Tongue (tissue), 2 donors: ENCODE measurements around the gene BARHL2. TPM values are rescaled to one million over a fixed set of nuclear protein-coding genes. Genes with fewer than 3 reads are reported as not detected.

Source experiments
- DNase-seq: peaks from one replicate; pipeline ENCODE4 v3.0.0-alpha.2; 2015
- total RNA-seq: library from RNA; depleted of rRNA; stranded (reverse); fragments of >200 nt; gene quantifications from one replicate; pipeline ENCODE4 v1.2.3, GENCODE V29; 2014

BARHL2 gene
- total RNA-seq, 1 donor from 2014 or later: not detected

GRCh38 chr1:90724926-90725656 is 8.0 kb upstream of the BARHL2 start:
- no peak for DNase-seq

DNA sequence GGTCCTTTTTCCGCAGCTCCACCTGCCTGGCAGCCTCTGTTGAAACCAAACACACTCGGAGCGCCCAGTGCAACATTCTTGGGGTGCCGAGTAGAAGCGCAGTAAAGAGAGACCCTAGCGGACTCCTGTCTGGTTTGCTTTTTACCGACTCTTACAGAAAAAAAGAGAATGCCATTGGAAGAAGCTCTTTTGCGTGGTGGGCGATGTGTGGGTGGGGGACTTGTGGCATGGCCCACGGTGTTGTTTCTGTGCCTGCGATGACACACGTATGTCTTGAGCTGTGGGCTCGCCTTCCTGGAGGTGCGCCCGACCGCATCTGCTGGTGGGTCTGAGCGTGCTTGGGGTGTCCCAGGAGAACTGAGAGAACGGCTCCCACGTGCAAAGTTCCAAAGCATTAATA is 7.3 kb upstream of the BARHL2 start:
- DNase-seq: no peak

GRCh38 chr1:90723590-90724108 is 6.5 kb upstream of the BARHL2 start:
- no peak for DNase-seq

- no peak for DNase-seq
These were observed 5.9 kb upstream of the BARHL2 start for GRCh38 chr1:90722874-90723589.

GRCh38 chr1:90721210-90722194 is 4.4 kb upstream of the BARHL2 start:
- DNase-seq: peak; percentile 76

DNA sequence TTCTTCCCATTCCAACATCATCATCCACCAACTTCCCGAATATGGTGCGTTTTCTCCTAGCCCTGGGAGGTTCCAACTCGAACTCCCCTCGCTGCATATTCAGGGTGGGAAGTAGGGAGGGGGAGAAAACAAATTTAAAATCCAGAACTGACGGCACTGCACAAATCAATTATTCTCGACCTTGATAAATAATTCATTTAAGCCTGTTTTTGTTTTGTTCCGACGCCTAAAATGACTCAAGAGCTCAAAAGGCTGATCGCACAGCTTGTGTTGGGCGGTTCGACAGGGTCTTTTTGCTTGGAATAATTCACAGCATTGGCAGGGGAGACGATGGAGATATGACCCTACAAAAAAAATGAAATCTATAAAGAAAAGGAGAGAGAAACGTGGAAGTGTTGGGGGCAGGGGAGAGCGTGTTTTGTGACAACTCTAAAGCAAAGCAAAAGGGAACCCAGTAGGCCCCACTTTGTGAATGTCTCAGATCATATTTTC is 3.1 kb upstream of the BARHL2 start:
- DNase-seq: no peak

DNA sequence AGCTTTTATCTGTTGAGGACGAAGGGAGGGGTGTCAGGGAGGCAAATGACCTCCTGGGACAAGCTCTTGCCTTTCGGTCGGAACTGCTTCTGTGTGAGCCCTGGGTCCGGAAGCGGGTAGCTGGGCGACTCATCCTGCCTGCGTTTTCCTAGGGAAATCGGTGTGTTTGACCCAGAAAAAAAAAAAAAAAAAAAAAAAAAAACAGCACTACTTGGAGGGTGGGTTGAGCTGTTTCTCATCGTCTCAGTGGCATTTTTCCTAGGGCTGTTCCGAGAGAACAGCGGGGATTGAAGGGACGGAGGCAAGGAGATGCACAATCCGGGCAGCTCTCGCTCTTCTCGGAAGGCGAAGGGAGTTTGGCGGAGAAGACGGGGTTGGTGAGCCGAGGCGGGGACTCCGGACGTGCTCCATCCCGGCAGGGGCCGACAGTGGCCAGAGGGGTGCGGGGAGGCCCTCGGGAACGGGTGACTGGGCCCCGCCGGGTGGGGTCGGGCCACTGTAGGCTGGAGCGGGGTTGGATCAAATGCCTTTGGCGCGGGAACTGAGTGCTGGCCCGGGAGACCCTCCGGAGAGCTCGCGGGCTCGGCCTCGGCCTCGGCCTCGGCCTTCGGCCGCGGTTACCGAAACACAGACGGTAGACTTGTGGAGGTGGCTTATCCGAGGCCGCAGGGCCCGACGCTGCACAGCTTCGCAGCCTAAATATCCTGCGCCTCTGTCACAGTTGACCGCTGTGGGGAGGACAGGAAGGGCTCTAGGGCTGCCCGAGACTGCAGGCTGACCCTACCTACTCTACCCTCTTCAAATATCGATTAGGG is 2.4 kb upstream of the BARHL2 start:
- DNase-seq: no peak

DNA sequence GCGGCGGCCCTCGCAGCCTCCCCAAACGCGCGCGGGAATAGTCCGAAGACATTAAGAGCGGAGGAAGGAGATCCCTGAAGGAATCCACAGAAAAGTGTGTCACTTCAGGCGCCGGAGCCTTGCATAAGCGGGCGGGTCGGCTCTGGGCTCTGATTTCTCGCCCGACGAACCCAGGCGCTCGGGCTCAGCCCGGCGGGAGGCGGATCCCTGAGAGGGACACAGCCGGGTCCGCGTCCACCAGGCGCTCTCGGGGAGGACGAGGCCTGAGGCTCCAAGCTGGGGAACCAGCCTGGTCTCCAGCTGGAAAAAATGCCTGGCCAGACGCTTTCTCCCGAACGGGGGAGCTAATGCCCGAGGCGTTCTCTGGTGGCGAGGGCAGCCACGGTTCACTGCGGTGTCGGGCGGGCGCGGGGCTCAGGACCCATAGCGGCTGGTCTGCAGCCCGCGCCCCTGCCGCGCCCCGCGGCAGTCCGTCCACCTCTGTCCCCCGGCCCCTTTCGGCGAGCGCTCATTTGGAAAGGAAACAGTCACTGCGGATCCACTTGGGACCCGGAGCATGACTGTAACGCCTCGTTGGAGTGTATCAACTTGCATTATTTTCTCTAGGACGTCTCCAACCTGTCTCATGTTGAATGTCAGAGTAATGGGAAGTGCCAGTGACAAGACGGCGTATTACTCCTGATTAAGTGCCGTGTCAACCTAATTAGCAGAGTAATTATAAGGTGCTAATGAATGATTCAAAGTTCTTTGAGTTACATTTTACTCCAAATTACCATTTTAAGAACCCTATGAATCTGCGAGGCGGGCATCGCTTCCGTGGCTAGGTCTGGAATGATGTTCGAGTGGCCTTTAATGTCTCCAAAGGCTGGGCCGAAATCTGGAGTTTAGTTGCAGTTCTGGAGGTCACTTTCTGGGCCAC is 1.6 kb upstream of the BARHL2 start:
- DNase-seq: no peak

GRCh38 chr1:90717665-90718410 is 736 bp upstream of the BARHL2 start:
- DNase-seq: peak; percentile 62

GRCh38 chr1:90717356-90717664 is 208 bp upstream of the BARHL2 start:
- DNase-seq: no peak

GRCh38 chr1:90716243-90716551 is 905 bp downstream of the BARHL2 start:
- DNase-seq: no peak

DNA sequence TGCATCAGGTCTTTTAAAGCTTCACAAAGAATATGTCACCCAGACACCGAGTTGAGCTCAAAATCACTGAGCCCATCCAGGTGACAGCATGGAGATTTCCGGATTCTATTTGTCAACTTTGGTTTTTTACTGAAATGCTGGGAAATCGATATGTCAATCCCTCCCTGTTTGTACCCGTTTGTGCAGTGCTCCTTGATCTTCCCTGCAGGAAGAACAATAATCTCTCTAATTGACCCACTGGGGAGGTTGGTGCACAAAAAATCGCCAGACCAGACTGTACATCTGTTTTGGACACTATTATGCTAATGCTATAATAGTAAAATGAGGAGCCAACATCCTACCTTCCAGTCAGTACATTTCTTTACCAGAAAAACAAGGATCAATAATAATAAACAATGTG is 1.8 kb downstream of the BARHL2 start:
- DNase-seq: no peak

DNA sequence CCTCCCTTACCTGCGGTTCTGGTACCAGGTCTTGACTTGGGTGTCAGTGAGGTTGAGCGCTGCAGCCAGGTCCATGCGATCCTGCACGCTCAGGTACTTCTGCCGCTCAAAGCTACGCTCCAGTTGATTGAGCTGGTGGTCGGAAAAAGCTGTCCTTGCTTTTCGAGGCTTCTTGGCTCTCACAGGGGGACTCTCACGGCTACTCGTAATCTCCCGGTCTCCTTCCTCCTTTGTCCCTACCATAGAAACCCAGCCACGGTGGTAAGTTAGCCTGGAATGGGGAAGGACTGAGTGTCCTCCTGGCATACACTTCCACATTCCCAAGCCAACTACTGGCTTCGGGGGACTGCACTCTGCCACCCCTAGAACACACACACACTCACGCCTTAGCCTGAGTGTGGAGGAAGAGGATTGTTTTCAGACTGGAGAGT is 2.6 kb downstream of the BARHL2 start:
- DNase-seq: no peak

- no peak for DNase-seq
These were observed 3.2 kb downstream of the BARHL2 start for GRCh38 chr1:90713741-90714509.

DNA sequence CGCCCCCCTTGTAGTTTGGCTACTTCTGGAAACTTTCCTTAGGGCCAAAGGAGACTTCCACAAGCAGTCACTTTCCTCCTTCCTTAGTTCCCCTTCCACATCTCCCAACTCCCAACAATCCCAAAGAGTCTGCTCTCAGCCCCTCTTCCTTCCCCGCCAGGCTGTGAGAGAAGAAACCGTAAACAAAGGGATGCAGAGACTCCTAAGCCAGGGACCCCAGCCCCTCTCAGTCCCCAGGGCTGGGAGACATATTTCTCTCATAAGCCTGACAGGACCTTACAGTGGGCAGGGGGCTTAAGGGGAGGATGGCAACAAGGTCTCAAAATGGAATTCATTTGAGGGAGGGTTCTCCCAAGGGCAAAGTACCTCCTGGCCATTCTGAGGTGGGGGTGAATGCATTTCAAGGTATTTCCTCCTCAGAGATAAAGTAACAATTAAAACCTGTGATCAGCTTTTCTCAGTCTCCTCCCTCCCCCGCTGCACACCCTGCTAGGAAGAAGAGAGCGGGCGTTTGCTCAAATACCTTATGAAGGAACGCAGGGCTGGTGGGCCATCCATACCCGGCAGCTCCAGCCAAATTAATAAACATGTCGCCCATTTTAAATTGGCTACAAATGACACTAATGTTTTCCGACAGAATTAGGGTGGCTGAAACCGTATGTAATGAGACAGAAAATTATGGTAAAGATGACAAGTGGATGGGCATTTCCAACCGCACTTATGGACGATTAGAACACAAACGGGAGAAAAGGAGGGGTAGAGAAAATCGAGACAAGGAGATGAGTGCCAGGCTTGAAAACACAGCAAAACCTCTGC is 4.0 kb downstream of the BARHL2 start:
- DNase-seq: no peak

- no peak for DNase-seq
These were observed 4.8 kb downstream of the BARHL2 start for GRCh38 chr1:90712153-90712856.

- no peak for DNase-seq
These were observed 5.4 kb downstream of the BARHL2 start for GRCh38 chr1:90711696-90712095.
